CD4-positive, alpha-beta memory T cell (primary cell): ENCODE measurements around the gene ATP10A. TPM values are rescaled to one million over a fixed set of nuclear protein-coding genes. Genes with fewer than 3 reads are reported as not detected.

Experiments
- CTCF ChIA-PET: fragments of 350-600 bp; sonication (Branson Sonifier 250); formaldehyde crosslinking; loops from one replicate; lab custom pipeline; 2021; ENCODE audit warnings: inconsistent platforms; ENCODE audit not compliant: partially characterized antibody; lab: Charles Lee
- POLR2A ChIA-PET: fragments of 350-600 bp; sonication (Branson Sonifier 250); formaldehyde crosslinking; loops from one replicate; lab custom pipeline; 2021; ENCODE audit not compliant: partially characterized antibody; lab: Charles Lee
- DNase-seq, 5 donors: peaks; one replicate each; pipeline versions ENCODE4 v3.0.0 to v3.0.0-alpha.2; 2020 to 2022; ENCODE audit warnings: mixed read lengths in 1 of 5
- H3K27ac ChIP-seq: one replicate; pipeline ENCODE4 v1.7.0; 2013; ENCODE audit warnings: low read depth, low read length
- H3K27me3 ChIP-seq: 2 replicates; pipeline ENCODE4 v1.7.0; 2013; ENCODE audit warnings: mild to moderate bottlenecking, low read length, moderate library complexity; ENCODE audit not compliant: insufficient read depth
- H3K36me3 ChIP-seq: 2 replicates; pipeline ENCODE4 v1.7.0; 2013; ENCODE audit warnings: mild to moderate bottlenecking, low read length, moderate library complexity; ENCODE audit not compliant: insufficient read depth
- H3K4me1 ChIP-seq: 2 replicates; pipeline ENCODE4 v1.7.0; 2013; ENCODE audit warnings: mild to moderate bottlenecking, low read length, moderate library complexity; ENCODE audit not compliant: insufficient read depth
- H3K4me3 ChIP-seq, 2 donors: one replicate each; pipeline ENCODE4 v1.7.0; 2013; ENCODE audit warnings: low read length in 2 of 2, mild to moderate bottlenecking in 1 of 2
- H3K9me3 ChIP-seq, 2 donors: one replicate each; pipeline ENCODE4 v1.7.0; 2013; ENCODE audit warnings: low read length in 2 of 2, control low read depth in 1 of 2; ENCODE audit not compliant: control insufficient read depth in 1 of 2
- H3K27ac Mint-ChIP-seq, 7 donors: one replicate each; pipeline ENCODE4 v1.8.0; 2020 to 2021; ENCODE audit warnings: mixed read lengths in 7 of 7, mild to moderate bottlenecking in 6 of 7, inconsistent platforms in 3 of 7, moderate library complexity in 3 of 7
- H3K27me3 Mint-ChIP-seq, 2 donors: one replicate each; pipeline ENCODE4 v1.8.0; 2020 to 2021; ENCODE audit warnings: mixed read lengths in 2 of 2
- H3K36me3 Mint-ChIP-seq, 2 donors: one replicate each; pipeline ENCODE4 v1.8.0; 2020 to 2021; ENCODE audit warnings: mixed read lengths in 2 of 2, inconsistent platforms in 1 of 2, mild to moderate bottlenecking in 1 of 2
- H3K4me1 Mint-ChIP-seq, 4 donors: one replicate each; pipeline ENCODE4 v1.8.0; 2020 to 2021; ENCODE audit warnings: mixed read lengths in 4 of 4, mild to moderate bottlenecking in 1 of 4
- H3K4me3 Mint-ChIP-seq, 8 donors: one replicate each; pipeline ENCODE4 v1.8.0; 2020 to 2021; ENCODE audit warnings: mixed read lengths in 8 of 8, mild to moderate bottlenecking in 7 of 8, moderate library complexity in 6 of 8, inconsistent platforms in 3 of 8
- H3K9me3 Mint-ChIP-seq, 8 donors: one replicate each; pipeline ENCODE4 v1.8.0; 2020 to 2021; ENCODE audit warnings: mixed read lengths in 8 of 8, mild to moderate bottlenecking in 5 of 8, inconsistent platforms in 3 of 8, moderate library complexity in 1 of 8
- intact Hi-C: fragments of 100-400 bp; cut with micrococcal nuclease; formaldehyde crosslinking; loops from one replicate; pipeline ENCODE4 v1.15.1; 2023
- polyA plus RNA-seq, 2 donors: library from polyadenylated mRNA; unstranded; fragments of 300-500 nt; fragmentation: Illumina TruSeq; gene quantifications; one replicate each; pipeline ENCODE4 v1.2.3, GENCODE V29; 2021
- total RNA-seq, 2 experiments: library from RNA; stranded (reverse); gene quantifications; one replicate each; pipeline ENCODE4 v1.2.3, GENCODE V29; 2021

The ATP10A gene
- total and polyA plus RNA-seq, 4 experiments from 2014 or later = 2.7 to 51.1 (median 29.7) TPM

- Mint-ChIP-seq H3K27ac (no peak overlapping the region), H3K9me3 (peaks cover 0 to 10% (median 4%) of the 10 kb centered on the region in 8 donors), H3K36me3 (no peaks in the 10 kb centered on the region), H3K27me3 (peaks cover 7 to 11% of the 10 kb centered on the region in 2 donors), H3K4me3 (no peak overlapping the region), H3K4me1 (peaks cover 0 to 4% (median 3%) of the 10 kb centered on the region in 4 donors)
- intact Hi-C loops = no loop called here
- H3K4me3 ChIP-seq = no peak overlapping the region
- no peaks in the 10 kb centered on the region for H3K4me1 ChIP-seq
- DNase-seq = no peak
- ChIA-PET POLR2A (no interaction called here), CTCF (no interaction called here)
- no peaks in the 10 kb centered on the region for H3K36me3 ChIP-seq
- no peaks in the 10 kb centered on the region for H3K27me3 ChIP-seq
- H3K27ac ChIP-seq = no peak overlapping the region
- H3K9me3 ChIP-seq = no peaks in the 10 kb centered on the region
Observed at GRCh38 chr15:25670025-25670554, 193.0 kb downstream of the ATP10A start.

DNA sequence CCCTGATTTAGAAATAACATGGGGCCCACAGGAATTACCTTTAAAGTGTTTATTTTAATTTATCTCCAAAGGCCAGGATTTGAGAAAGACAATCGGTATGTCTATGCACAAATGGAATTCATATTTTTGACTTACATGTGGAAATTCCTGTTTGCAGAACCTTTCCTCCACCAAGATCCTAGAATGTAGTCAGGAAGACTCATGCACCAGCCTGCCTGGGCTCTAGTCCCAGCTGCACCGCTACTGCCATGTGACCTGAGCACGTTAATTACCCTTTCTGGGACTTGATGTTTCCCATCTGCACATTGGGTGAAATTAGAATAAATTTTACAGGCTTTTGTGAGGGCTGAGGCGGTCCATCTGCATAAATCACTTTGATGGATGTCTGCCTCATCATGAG, 194.2 kb downstream of the ATP10A start:
- ChIA-PET CTCF (no interaction called here), POLR2A (no interaction called here)
- no peaks in the 10 kb centered on the region for H3K36me3 Mint-ChIP-seq
- H3K36me3 ChIP-seq = no peaks in the 10 kb centered on the region
- peaks cover 0 to 4% (median 3%) of the 10 kb centered on the region in 4 donors for H3K4me1 Mint-ChIP-seq
- no peaks in the 10 kb centered on the region for H3K4me1 ChIP-seq
- H3K9me3 Mint-ChIP-seq = peaks cover 0 to 12% (median 4%) of the 10 kb centered on the region in 8 donors
- H3K27ac Mint-ChIP-seq = no peak overlapping the region
- no peaks in the 10 kb centered on the region for H3K27me3 ChIP-seq
- no peak overlapping the region for H3K27ac ChIP-seq
- H3K9me3 ChIP-seq = no peaks in the 10 kb centered on the region
- DNase-seq = no peak
- H3K27me3 Mint-ChIP-seq = peaks cover 12 to 13% of the 10 kb centered on the region in 2 donors
- intact Hi-C loops = no loop called here
- no peak overlapping the region for H3K4me3 ChIP-seq
- H3K4me3 Mint-ChIP-seq = no peak overlapping the region

DNA sequence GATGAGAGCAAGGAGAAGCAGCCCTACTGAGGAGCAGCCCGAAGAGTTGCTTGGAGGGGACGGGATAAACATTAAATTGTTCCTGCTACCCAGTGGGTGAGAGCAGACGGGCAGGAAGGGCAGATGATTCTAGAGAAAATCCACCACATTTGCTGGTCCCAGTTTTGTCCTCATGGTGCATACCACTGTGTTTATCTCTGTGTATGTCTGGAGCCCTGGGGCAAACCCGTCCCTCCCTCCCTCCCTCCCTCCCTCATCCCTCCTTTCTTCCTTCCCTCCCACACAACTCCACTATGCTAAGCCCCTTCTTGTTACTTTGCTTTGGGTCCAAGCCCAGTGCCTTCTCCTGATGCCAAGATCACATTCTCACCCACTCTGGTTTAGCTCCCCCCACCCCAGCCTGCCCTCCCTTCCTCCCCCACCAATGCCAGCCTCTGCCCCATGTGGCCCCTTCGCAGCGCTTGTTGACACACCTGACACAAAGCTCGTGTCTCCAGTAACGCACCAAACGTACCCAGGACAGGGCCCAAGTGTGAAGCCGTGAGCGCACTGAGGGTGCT, 194.8 kb downstream of the ATP10A start:
- Mint-ChIP-seq H3K4me3 (peak overlapping the region in 1 of 8 donors; percentile 15), H3K36me3 (no peaks in the 10 kb centered on the region), H3K4me1 (peaks cover 0 to 4% (median 3%) of the 10 kb centered on the region in 4 donors), H3K27ac (no peak overlapping the region), H3K9me3 (peaks cover 0 to 12% (median 4%) of the 10 kb centered on the region in 8 donors), H3K27me3 (peaks cover 12 to 13% of the 10 kb centered on the region in 2 donors)
- intact Hi-C loops = no loop called here
- DNase-seq = no peak
- no peaks in the 10 kb centered on the region for H3K27me3 ChIP-seq
- POLR2A ChIA-PET = no interaction called here
- CTCF ChIA-PET = no interaction called here
- no peaks in the 10 kb centered on the region for H3K36me3 ChIP-seq
- H3K4me1 ChIP-seq = no peaks in the 10 kb centered on the region
- no peak overlapping the region for H3K27ac ChIP-seq
- H3K4me3 ChIP-seq = no peak overlapping the region
- no peaks in the 10 kb centered on the region for H3K9me3 ChIP-seq

- POLR2A ChIA-PET = no interaction called here
- no peaks in the 10 kb centered on the region for H3K9me3 ChIP-seq
- Mint-ChIP-seq H3K9me3 (peaks cover 0 to 12% (median 4%) of the 10 kb centered on the region in 8 donors), H3K36me3 (no peaks in the 10 kb centered on the region), H3K27me3 (peaks cover 12 to 13% of the 10 kb centered on the region in 2 donors), H3K27ac (no peak overlapping the region), H3K4me1 (peaks cover 0 to 4% (median 3%) of the 10 kb centered on the region in 4 donors), H3K4me3 (peak overlapping the region in 1 of 8 donors; percentile 15)
- H3K27ac ChIP-seq = no peak overlapping the region
- H3K27me3 ChIP-seq = no peaks in the 10 kb centered on the region
- no peaks in the 10 kb centered on the region for H3K36me3 ChIP-seq
- no peak overlapping the region for H3K4me3 ChIP-seq
- no peak for DNase-seq
- CTCF ChIA-PET = interaction anchor here (0.9 kb wide), 1 partner anchor 28 kb away, joined by 3 read pairs; no protein-coding TSS in a partner anchor
- no peaks in the 10 kb centered on the region for H3K4me1 ChIP-seq
- intact Hi-C loops = no loop called here
Observed at GRCh38 chr15:25667829-25668228, 195.3 kb downstream of the ATP10A start.

GRCh38 chr15:25665913-25666312, 197.2 kb downstream of the ATP10A start:
- Histone ChIP-seq H3K27me3 (no peaks in the 10 kb centered on the region), H3K4me3 (no peak overlapping the region), H3K9me3 (no peaks in the 10 kb centered on the region), H3K27ac (no peak overlapping the region), H3K4me1 (no peaks in the 10 kb centered on the region), H3K36me3 (no peaks in the 10 kb centered on the region)
- H3K36me3 Mint-ChIP-seq = no peaks in the 10 kb centered on the region
- H3K4me1 Mint-ChIP-seq = peaks cover 0 to 4% (median 1%) of the 10 kb centered on the region in 4 donors
- H3K27ac Mint-ChIP-seq = no peak overlapping the region
- intact Hi-C loops = no loop called here
- CTCF ChIA-PET = interaction anchor here (0.8 kb wide), 1 partner anchor 10 kb away, joined by 3 read pairs; no protein-coding TSS in a partner anchor
- peaks cover 0 to 5% (median 0%) of the 10 kb centered on the region in 8 donors for H3K9me3 Mint-ChIP-seq
- H3K4me3 Mint-ChIP-seq = no peak overlapping the region
- H3K27me3 Mint-ChIP-seq = peaks cover 11 to 13% of the 10 kb centered on the region in 2 donors
- no peak for DNase-seq
- POLR2A ChIA-PET = no interaction called here

GRCh38 chr15:25664761-25665160, 198.4 kb downstream of the ATP10A start:
- Mint-ChIP-seq H3K36me3 (no peaks in the 10 kb centered on the region), H3K27me3 (peaks cover 6 to 12% of the 10 kb centered on the region in 2 donors), H3K4me3 (no peak overlapping the region), H3K27ac (no peak overlapping the region), H3K4me1 (peaks cover 0 to 2% (median under 1%) of the 10 kb centered on the region in 4 donors), H3K9me3 (peaks cover 0 to 4% (median 0%) of the 10 kb centered on the region in 8 donors)
- Histone ChIP-seq H3K4me1 (no peaks in the 10 kb centered on the region), H3K27ac (no peak overlapping the region), H3K9me3 (no peaks in the 10 kb centered on the region), H3K27me3 (no peaks in the 10 kb centered on the region), H3K4me3 (no peak overlapping the region), H3K36me3 (no peaks in the 10 kb centered on the region)
- intact Hi-C loops = no loop called here
- no peak for DNase-seq
- ChIA-PET CTCF (no interaction called here), POLR2A (no interaction called here)

- Mint-ChIP-seq H3K36me3 (no peaks in the 10 kb centered on the region), H3K27me3 (peaks cover 4 to 14% of the 10 kb centered on the region in 2 donors), H3K4me1 (no peaks in the 10 kb centered on the region), H3K9me3 (peaks cover 0 to 3% (median 0%) of the 10 kb centered on the region in 8 donors), H3K4me3 (no peak overlapping the region), H3K27ac (no peak overlapping the region)
- DNase-seq = no peak
- Histone ChIP-seq H3K27ac (no peak overlapping the region), H3K36me3 (no peaks in the 10 kb centered on the region), H3K4me1 (no peaks in the 10 kb centered on the region), H3K9me3 (no peaks in the 10 kb centered on the region), H3K4me3 (no peak overlapping the region), H3K27me3 (no peaks in the 10 kb centered on the region)
- intact Hi-C loops = no loop called here
- ChIA-PET CTCF (no interaction called here), POLR2A (no interaction called here)
Observed at GRCh38 chr15:25663515-25663914, 199.6 kb downstream of the ATP10A start.
